ENCODE data around the gene DYNC2H1. TPM values are rescaled to one million over a fixed set of nuclear protein-coding genes. Genes with fewer than 3 reads are reported as not detected.

The DYNC2H1 gene
- total RNA-seq, 2 donors from 2014 or later = 7.3 to 20.0 TPM

DNA sequence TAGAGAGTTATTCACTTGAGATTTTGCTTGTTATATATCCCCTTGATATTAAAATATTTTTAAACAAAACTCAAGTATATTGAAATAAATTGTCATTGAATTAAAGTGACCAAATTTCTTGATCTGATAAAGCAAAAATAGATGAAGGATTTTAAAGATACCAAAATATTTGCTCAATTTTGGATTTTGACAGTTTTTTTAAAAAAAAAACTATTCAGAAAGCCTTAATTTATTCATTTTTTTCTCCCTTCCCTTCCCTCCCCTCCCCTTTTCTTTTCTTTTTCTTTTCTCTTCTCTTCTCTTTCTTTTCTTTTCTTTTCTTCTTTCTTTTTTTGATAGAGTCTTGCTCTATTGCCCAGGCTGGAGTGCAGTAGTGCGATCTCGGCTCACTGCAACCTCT is 163.7 kb downstream of the DYNC2H1 start:
- DNase-seq (ENCODE audit: low spot score) = no peak
- Histone ChIP-seq H3K9me3 (no peaks in the 10 kb centered on the region), H3K4me3 (no peak overlapping the region), H3K36me3 (no peaks in the 10 kb centered on the region), H3K27me3 (replicated peaks; ENCODE audit: insufficient read depth) (no peaks in the 10 kb centered on the region), H3K27ac (no peak overlapping the region), H3K4me1 (ENCODE audit: control insufficient read depth in 1 of 2, low read depth in 2 of 2) (no peaks in the 10 kb centered on the region)
- ATAC-seq (ENCODE audit: insufficient number of reproducible peaks, low FRiP score, low read depth) = no peak
- TF ChIP-seq, protein P1, sequence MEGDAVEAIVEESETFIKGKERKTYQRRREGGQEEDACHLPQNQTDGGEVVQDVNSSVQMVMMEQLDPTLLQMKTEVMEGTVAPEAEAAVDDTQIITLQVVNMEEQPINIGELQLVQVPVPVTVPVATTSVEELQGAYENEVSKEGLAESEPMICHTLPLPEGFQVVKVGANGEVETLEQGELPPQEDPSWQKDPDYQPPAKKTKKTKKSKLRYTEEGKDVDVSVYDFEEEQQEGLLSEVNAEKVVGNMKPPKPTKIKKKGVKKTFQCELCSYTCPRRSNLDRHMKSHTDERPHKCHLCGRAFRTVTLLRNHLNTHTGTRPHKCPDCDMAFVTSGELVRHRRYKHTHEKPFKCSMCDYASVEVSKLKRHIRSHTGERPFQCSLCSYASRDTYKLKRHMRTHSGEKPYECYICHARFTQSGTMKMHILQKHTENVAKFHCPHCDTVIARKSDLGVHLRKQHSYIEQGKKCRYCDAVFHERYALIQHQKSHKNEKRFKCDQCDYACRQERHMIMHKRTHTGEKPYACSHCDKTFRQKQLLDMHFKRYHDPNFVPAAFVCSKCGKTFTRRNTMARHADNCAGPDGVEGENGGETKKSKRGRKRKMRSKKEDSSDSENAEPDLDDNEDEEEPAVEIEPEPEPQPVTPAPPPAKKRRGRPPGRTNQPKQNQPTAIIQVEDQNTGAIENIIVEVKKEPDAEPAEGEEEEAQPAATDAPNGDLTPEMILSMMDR (IDR thresholded peaks at IDR 0.05) = no peak

DNA sequence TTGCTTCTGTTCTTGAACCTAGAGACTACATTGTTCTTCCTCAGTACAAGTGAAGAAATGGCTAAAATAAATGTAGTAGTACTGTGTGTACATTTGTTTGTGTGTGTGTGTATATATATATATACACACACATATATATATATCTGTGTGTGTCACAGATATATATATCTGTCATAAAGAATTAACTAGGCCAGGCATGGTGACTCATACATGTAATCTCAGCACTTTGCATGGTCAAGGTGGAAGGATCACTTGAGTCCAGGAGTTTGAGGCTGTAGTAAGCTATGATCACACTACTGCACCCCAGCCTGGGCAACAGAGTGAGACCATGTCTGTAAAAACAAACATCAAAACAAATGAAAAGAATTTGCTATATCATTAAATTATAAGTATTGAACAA is 164.8 kb downstream of the DYNC2H1 start:
- H3K4me3 ChIP-seq = no peak overlapping the region
- no peak for DNase-seq (ENCODE audit: low spot score)
- no peak for ATAC-seq (ENCODE audit: insufficient number of reproducible peaks, low FRiP score, low read depth)
- H3K27ac ChIP-seq = no peak overlapping the region
- TF ChIP-seq, protein P1 (IDR thresholded peaks at IDR 0.05) = no peak
- H3K9me3 ChIP-seq = no peaks in the 10 kb centered on the region
- H3K36me3 ChIP-seq = no peaks in the 10 kb centered on the region
- H3K4me1 ChIP-seq (ENCODE audit: control insufficient read depth in 1 of 2, low read depth in 2 of 2) = no peaks in the 10 kb centered on the region
- H3K27me3 ChIP-seq (replicated peaks; ENCODE audit: insufficient read depth) = no peaks in the 10 kb centered on the region

- no peaks in the 10 kb centered on the region for H3K4me1 ChIP-seq (ENCODE audit: control insufficient read depth in 1 of 2, low read depth in 2 of 2)
- H3K4me3 ChIP-seq = no peak overlapping the region
- TF ChIP-seq, protein P1 (IDR thresholded peaks at IDR 0.05) = no peak
- H3K27ac ChIP-seq = no peak overlapping the region
- H3K36me3 ChIP-seq = no peaks in the 10 kb centered on the region
- no peaks in the 10 kb centered on the region for H3K27me3 ChIP-seq (replicated peaks; ENCODE audit: insufficient read depth)
- no peaks in the 10 kb centered on the region for H3K9me3 ChIP-seq
- no peak for ATAC-seq (ENCODE audit: insufficient number of reproducible peaks, low FRiP score, low read depth)
- no peak for DNase-seq (ENCODE audit: low spot score)
Measured at GRCh38 chr11:103279821-103280220, 170.6 kb downstream of the DYNC2H1 start.

GRCh38 chr11:103281301-103281700 is 172.1 kb downstream of the DYNC2H1 start:
- Histone ChIP-seq H3K27me3 (replicated peaks; ENCODE audit: insufficient read depth) (no peaks in the 10 kb centered on the region), H3K4me1 (ENCODE audit: control insufficient read depth in 1 of 2, low read depth in 2 of 2) (no peaks in the 10 kb centered on the region), H3K27ac (no peak overlapping the region), H3K4me3 (no peak overlapping the region), H3K9me3 (no peaks in the 10 kb centered on the region), H3K36me3 (no peaks in the 10 kb centered on the region)
- TF ChIP-seq, protein P1 (IDR thresholded peaks at IDR 0.05) = no peak
- no peak for DNase-seq (ENCODE audit: low spot score)
- ATAC-seq (ENCODE audit: insufficient number of reproducible peaks, low FRiP score, low read depth) = no peak

DNA sequence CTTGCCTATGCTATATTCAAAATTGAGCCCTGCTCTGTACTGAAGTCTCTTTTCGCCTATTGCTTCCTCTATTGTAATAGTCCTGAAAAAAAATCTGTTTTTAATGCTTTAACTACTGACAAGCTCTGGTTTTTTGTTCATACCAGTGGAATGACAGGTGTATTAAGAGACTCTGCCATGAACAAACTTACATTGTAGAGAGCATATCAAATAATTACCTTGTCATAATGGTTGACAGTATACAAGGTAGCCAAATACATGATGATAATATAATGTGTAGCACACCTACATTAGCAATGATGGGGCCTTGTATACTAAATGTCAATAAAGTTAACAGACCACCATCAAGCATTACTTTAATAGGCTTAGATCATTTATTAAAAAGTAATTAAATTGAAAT is 175.0 kb downstream of the DYNC2H1 start:
- Histone ChIP-seq H3K4me1 (ENCODE audit: control insufficient read depth in 1 of 2, low read depth in 2 of 2) (no peaks in the 10 kb centered on the region), H3K27ac (no peak overlapping the region), H3K9me3 (no peaks in the 10 kb centered on the region), H3K4me3 (no peak overlapping the region), H3K27me3 (replicated peaks; ENCODE audit: insufficient read depth) (no peaks in the 10 kb centered on the region), H3K36me3 (peaks cover 4% of the 10 kb centered on the region)
- DNase-seq (ENCODE audit: low spot score) = no peak
- ATAC-seq (ENCODE audit: insufficient number of reproducible peaks, low FRiP score, low read depth) = no peak
- TF ChIP-seq, protein P1 (IDR thresholded peaks at IDR 0.05) = no peak
